ENCODE results near the gene SPRING1. TPM values are rescaled to one million over a fixed set of nuclear protein-coding genes. Genes with fewer than 3 reads are reported as not detected.

The SPRING1 gene
- total RNA-seq, 1 donor: 28.9 TPM

DNA sequence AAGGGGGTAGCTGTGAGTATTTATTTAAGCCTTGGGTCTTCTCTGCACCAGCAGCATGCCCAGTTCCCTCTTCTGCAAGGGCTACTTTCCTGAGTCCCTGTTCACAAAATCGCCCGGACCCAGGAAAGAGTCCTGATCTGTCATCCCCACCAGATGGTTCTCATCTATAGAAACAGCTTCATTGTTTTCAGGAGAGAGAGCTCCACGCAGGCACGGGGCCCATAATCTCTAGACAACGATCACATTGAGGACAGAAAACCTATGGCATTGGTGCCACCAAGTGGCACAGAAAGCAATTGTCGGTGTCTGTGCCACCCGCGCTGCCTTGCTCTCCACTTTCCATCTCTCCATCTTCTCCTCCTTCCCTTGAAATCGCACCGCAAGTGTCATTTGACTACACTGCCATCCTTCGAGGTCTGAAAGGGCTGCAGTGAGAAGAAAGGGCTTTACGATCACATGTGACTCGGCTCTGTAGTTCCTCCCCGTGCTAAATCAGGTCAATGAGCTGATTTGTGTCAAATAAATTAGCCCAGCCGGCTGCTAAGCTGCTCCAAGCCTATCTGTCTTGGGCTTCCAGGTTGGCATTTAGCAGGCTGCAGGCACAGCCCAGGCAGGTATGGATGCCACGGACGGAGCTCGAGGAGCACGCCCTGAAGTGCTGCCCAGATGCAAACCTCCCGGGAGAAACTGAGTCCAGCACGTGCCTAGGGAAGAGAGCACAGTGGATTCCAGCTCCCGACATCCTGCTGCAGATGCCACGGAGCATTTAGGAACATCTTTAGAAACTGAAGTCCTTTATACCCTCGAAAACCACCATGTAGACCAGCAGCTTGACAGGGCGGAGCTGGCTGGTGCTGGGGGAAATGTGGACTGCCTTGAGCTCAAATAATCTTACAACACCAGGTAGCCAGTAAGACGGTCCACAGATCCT is 28.8 kb downstream of the SPRING1 start:
- no peak overlapping the region for H3K4me3 ChIP-seq (ENCODE audit: low read depth, low read length)
- DNase-seq (ENCODE audit: low read depth): peak; percentile 31

DNA sequence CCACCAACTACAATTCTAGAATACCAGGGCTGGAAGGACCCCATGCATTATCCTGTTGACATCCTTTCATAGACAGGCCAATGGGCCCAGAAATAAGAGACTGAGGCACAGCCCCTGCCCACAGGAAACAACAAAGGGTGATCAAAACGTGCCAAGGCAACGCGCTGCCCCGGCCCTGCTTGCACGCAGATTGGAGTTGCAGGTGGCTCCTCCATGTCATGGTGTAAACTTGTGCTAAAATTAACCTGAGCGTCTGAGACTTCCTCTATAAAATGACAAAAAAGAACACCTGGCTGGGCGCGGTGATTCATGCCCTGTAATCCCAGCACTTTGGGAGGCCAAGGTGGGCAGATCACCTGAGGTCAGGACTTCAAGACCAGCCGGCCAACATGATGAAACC is 30.1 kb downstream of the SPRING1 start:
- no peak for DNase-seq (ENCODE audit: low read depth)
- no peak overlapping the region for H3K4me3 ChIP-seq (ENCODE audit: low read depth, low read length)
- TF ChIP-seq CTCF (IDR thresholded peaks at IDR 0.05; ENCODE audit: insufficient read depth, low read depth, low read length): no peak

More for the DNA sequence above, 28.8 kb downstream of the SPRING1 start:
- peak; percentile 35 for TF ChIP-seq CTCF (IDR thresholded peaks at IDR 0.05; ENCODE audit: insufficient read depth, low read depth, low read length)

GRCh38 chr12:116703214-116703795 is 34.6 kb downstream of the SPRING1 start:
- peak; percentile 58 for DNase-seq (ENCODE audit: low read depth)
- peak; percentile 89 for TF ChIP-seq CTCF (IDR thresholded peaks at IDR 0.05; ENCODE audit: insufficient read depth, low read depth, low read length)
- H3K4me3 ChIP-seq (ENCODE audit: low read depth, low read length): no peak overlapping the region

GRCh38 chr12:116701432-116701831 is 36.4 kb downstream of the SPRING1 start:
- H3K4me3 ChIP-seq (ENCODE audit: low read depth, low read length): no peak overlapping the region
- no peak for TF ChIP-seq CTCF (IDR thresholded peaks at IDR 0.05; ENCODE audit: insufficient read depth, low read depth, low read length)
- DNase-seq (ENCODE audit: low read depth): no peak

- DNase-seq (ENCODE audit: low read depth): no peak
These were observed 37.8 kb downstream of the SPRING1 start for GRCh38 chr12:116700066-116700465.

DNA sequence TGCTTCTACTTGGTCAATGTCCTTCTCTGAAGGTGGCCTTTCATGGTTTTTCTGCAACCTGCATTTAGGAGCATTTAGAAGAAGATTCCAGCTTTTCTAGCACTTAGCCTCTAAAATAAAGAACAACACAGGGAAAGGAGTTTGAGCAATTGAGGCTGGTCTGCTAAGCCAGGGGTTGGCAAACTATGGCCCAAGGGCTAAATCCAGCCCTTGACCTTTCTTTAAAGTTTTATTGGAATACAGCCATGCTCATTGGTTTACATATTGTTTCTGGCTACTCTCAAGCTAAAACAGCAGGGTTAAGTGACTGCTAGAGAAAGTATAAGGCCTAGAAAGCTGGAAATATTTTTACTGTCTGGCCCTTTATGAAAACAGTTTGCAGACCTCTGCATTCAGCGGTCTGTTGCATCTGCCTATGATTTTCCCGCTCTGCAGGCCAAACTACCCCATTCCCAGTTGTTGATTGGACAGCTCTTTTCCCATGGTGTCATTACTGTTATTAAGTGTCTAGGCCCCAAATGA is 39.3 kb downstream of the SPRING1 start:
- no peak overlapping the region for H3K4me3 ChIP-seq (ENCODE audit: low read depth, low read length)
- TF ChIP-seq CTCF (IDR thresholded peaks at IDR 0.05; ENCODE audit: insufficient read depth, low read depth, low read length): no peak

More at GRCh38 chr12:116700066-116700465, 37.8 kb downstream of the SPRING1 start:
- H3K4me3 ChIP-seq (ENCODE audit: low read depth, low read length): no peak overlapping the region
- TF ChIP-seq CTCF (IDR thresholded peaks at IDR 0.05; ENCODE audit: insufficient read depth, low read depth, low read length): no peak

More for the DNA sequence above, 39.3 kb downstream of the SPRING1 start:
- DNase-seq (ENCODE audit: low read depth): no peak

All from fibroblast of villous mesenchyme (primary cell).